GM19438 (cell line): Measurements from ENCODE around the gene CARD19.
A peak's percentile ranks its signal among the peaks of the same experiment; 100 is the strongest.

ENCODE experiments used
- ATAC-seq: cut with Tn5 transposase; IDR thresholded peaks from one replicate; pipeline ENCODE4 v1.9.1; 2021; ENCODE audit warnings: low read depth; ENCODE audit not compliant: unreplicated experiment

Gene CARD19

DNA sequence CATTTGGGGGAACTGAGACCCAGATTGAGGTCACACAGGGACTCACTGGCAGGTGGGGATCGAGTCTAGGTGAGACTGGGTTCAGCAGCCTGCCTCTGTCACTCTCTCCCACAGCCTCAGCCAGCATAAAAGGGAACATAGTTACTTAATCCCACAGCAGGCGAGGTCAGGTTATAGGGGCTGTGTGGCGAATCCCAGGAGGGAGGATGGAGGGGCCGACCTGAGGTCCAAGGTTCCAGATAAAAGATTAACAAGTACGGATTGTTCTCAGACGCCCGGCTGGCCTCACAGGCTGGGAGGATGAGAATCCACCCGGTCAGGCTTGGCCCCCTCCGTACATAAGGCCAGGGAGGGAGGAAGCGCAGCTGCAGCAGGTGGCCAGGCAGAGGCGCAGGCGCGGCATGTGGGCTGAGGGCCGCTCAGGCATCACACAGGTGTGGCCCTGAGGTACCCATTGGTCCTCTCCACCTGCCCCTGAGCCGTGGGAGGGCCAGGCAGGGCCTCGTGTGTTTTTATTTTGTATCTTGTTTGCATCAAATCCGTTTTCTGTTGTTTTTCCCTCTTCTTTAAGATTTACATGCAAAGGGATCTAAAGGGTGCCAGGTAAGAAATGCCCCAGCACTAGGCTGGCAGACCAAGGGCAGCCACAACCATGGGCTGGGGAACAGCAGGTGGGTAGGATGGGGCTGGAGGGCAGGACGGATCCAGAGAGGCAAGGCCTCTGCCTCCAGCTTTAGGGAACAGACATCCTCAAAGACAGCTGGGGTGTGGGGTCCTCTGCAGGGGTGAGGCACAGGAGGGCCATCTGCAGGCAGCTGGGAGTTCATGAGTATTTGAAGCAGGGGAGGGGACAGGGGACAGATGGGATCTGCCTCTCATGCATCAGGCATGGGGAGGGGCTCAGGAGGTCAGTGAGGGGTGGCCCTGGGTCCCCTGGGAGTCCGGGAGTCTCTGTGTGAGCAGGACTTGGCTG, 33.9 kb upstream of the CARD19 start:
- peak; percentile 29 for ATAC-seq

DNA sequence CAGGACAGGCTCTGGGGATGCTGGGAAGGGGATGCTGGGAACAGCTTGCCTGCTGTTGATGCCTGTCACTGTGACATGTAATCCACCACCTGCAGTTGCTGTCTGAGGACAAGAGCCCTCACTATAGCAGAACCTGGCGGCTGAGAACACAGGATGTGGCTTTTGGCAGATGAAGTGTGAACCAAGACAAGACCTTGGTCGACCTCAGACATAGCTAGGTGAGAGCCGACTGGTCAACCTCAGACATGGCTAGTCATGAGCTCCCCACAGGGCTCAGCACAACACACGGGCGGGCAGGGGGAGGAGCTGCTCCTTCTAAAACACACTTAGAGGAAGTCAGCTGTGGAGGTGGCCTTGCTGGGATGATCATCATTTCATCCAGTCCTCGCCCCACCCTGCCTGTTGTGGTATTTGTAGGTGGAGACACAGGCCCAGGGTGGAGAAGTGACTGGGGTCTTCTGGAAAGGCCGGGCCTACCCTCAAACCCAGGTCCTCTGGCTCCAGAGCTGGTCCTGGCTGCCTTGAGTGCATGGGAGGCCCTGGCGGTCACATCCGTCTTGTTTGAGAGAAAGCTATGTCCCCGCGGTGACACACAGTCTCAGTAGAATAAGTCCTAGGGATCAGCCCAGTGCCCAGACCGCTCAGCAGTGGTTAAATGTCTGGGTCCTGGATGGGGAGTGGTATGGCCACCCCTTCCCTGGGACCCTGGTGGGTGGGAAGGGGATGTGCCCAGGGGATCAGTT, 31.5 kb upstream of the CARD19 start:
- ATAC-seq: peak; percentile 73

DNA sequence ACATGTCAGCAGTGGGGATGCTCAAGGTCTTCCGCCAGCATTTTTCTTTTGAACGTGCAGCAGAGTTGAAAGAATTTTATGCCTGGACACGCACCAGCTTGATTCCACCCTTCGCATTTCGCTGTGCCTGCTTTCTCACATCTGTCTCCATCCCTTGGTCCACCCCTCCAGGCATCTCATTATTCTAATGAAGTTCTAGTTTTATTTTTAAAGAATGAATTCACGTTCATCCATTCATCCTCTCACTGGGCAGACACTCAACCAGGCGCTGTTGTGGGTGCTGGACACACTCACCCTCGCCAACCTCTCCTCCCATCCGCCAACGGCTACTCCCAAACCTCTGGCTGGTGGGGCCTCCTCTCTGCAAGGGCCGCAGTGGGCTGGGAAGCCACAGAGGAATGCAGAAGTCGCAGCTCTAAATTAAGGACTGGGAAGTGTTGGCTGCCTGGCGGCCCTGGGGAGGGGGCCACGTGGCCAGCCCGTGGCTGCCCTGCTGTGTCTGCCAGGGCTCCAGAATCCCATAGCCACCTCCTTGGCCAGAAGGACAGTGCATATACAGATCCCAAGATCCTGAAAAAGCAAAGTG, 30.8 kb upstream of the CARD19 start:
- ATAC-seq: no peak

DNA sequence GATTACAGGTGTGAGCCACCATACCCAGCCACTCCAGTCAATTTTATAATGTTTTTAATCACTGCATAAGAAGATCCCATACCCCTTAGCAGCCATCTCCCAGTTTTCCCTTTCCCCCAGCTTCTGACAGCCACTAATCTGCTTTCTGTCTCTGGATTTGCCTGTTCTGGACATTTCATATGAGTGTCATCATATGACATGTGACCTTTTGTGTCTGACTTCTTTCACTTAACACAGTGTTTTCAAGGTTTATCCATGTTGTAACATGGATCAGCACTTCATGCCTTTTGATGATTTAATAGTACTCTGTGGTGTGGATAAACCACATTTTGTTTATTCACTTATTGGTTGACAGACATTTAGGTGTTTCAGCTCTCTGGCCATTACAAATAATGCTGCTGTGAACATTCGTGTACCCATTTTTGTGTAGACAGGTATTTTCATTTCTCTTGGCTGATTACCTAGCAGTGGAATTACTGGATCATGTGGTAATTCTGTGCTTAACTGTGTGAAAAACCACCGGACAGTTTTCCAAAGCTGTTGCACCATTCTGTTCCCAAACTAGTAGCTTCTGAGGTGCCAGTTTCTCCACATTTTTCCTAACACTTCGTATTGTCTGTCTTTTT, 28.9 kb upstream of the CARD19 start:
- no peak for ATAC-seq

DNA sequence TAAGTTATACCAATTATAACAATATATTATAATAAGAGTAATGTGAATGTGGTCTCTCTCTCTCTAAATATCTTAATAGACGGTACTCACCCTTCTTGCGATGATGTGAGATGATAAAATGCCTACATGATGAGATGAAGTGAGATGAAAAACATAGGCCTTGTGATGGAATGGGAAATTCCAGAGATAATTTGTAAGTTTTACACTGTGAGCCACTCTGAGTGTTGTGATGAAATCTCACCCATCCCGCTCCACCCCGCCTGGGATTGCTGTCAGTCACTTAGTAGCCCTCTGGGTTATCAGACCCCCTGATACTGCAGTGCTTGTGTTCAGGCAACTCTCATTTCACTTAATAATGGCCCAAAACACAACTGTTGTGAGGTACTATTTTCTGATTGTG, 27.1 kb upstream of the CARD19 start:
- no peak for ATAC-seq

DNA sequence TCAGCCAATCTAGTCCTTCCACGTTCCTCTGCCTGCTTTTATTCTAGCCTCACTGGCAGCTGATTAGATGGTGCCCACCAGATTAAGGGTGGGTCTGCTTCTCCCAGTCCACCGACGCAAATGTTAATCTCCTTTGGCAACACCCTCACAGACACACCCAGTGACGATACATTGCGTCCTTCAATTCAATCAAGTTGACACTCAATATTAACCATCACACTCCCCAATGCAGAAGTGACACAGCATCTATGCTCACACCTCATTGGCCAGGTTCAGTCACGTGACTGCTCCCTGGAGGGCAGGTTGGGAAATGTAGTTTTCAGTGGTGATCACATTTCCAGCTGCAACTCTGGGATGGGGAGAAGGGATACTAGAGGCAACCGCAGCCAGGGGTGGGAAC, 24.6 kb upstream of the CARD19 start:
- no peak for ATAC-seq

DNA sequence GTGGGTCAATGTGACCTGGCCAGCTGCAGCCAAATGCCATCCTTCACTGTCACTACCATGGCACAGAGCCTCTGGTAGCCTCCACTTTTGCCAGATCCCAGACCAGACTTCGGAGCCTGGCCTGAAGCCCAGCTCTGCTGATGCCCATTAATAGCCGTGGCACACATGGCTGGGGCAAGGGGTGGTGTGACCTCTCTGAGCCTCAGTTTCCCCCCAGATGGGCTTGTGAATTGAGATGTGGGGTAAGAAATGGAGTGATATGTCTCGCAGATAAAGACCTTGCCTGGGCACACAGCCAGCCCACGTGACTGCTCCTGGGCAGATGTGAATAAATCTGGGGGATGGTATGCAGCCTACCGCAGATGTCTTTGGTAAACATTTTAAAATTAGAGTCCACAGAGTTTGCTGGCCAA, 23.6 kb upstream of the CARD19 start:
- ATAC-seq: no peak

DNA sequence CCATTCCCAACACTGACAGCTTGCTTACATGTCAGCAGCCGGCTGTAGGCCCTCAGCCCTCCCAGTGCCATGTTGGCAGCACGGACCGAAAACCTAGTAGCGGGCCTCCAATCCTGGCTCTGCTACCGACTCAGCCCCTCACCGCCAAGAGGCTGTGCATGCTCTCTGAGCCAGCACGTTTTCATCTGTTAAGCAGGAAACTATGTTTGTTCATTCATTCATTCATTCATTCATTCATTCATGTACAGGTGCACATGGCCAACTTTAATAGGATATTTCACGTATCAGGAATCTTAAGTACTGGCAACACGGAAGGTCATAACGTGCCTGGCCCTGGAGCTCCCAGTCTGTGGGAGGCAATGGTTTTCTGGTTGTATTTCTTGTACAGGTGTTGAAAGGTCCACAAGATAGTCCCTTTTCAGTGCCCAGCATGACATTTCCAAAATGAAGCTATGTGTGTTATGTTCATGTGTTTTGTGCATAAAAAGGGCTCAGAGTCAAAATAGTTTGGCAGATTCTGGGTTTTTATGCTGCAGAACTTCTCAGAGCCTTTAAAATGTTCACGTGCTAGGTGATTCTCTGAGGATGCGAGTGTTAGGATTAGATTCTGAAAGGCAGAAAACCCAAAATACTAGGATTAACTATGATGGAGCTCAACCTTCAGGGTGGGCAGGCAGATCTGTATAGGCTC, 19.8 kb upstream of the CARD19 start:
- no peak for ATAC-seq

DNA sequence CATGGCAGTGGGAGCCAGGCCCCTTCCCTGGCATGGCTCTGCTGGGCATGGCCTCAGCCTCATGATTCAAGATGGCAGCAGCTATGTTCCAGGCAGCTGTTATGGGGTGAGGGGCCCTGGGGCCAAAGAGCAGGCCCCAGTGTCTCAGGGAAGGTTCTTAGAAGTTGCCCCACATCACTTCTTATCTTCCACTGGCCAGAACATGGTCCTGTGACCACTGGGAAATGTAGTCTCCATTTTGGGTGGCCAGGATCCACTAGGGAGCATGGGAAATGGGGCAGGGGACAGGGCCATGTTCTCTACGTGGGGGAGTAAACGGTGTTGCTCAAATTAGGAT, 19.3 kb upstream of the CARD19 start:
- ATAC-seq: no peak

DNA sequence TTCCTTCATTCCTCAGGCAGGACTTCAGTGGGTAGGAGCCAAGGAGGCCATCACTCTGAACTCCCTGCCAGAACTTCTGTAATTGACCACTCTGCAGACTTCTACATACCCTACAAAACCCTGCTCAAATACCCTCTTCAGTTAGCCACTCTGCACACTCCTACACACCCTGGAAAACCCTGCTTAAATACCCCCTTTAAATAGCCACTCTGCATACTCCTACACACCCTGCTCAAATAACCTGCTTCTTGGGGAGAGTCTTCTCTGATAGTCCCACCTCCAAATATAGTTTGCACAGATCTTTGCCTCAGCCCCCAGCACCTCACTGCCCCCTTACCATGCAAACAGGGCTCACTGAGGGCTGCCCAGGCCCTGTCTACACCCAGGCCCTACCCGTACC, 18.6 kb upstream of the CARD19 start:
- no peak for ATAC-seq

DNA sequence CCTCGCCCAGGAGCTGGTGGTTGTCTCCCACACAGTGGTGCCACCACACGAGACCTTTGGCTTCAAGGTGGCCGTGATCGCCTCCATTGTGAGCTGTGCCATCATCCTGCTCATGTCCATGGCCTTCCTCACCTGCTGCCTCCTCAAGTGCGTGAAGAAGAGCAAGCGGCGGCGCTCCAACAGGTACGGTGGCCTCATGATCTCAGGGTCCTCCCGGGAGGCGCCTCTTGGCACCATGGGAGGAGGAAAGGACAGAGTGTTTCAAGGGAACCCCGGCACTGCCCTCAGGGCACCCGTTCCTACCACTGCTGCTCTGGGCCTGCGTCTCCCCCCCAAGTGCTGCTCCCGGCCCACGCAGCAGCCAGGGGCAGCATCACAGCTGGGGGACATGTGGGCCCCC, 18.2 kb upstream of the CARD19 start:
- no peak for ATAC-seq

DNA sequence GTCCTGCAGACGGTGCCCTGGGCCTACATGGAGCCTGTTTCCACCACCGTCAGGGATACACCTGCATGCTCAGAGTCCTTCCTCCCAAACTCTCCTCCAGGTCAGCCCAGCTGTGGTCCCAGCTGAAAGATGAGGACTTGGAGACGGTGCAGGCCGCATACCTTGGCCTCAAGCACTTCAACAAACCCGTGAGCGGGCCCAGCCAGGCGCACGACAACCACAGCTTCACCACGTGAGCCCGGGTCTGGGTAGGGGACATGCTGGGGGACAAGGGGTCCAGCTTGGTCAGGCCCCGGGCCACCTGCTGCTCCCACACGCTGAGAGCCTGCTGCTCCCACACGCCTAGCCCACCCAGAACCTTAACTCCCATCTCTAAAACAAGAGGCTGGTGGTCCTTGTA, 16.6 kb upstream of the CARD19 start:
- ATAC-seq: no peak

DNA sequence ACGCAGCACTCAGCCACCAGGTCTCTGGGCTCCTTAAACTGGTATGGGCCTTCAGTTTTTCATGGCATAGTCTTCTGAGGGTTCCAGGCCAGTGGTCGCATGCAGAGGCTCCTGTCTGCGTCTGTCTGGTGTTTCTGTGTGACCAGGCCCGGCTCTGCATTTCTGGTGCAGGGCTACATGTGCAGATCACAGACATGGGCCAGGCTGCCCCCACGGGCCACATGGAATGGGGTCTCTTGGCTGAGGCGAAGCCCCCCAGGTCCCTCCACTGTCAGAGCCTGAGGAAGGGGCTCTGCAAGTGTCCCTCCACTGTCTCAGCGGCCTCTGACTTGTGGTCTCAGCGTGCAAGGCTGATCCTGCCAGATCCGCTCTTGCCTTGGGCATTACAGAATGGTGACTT, 15.6 kb upstream of the CARD19 start:
- no peak for ATAC-seq

DNA sequence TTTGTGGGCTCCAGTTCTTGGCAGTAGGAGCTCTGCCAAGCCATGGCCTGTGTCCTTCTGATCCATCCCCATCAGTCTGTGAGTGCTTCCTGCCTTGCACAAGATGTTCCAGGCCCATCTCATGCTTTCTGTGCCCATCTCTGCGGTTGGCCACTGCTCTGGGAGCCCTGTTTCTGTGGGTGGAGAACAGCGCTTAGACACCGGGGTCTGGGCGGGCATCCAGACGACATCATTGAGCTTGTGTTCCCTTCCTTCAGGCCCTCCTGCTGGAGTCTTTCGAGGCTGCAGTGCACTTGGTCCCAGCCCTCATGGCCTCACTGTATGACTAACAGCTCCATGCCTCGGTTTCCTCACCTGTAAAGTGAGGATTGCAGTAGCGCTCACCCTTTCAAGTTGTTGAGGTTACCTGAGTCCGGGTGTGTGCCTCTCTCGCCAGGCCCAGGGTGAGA, 14.9 kb upstream of the CARD19 start:
- ATAC-seq: no peak

DNA sequence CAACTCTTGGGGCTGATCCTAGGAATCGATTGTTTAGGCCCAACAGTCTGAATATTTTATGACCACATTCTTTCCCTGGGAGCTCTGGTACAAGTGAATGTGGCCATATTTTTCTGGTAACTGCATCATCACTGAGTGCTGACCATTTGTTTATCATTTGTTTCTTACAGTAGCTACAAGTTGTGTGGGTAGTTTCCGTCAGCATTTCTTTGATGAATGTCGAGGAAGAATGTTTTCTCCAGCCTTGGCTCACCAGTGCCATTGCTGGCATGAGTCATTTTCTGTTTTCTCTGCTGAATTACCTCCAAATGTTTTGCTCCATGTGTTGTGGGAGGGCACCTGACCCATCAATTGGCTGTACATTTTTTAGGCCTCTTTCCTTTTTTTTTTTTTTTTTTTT, 14.1 kb upstream of the CARD19 start:
- ATAC-seq: no peak

DNA sequence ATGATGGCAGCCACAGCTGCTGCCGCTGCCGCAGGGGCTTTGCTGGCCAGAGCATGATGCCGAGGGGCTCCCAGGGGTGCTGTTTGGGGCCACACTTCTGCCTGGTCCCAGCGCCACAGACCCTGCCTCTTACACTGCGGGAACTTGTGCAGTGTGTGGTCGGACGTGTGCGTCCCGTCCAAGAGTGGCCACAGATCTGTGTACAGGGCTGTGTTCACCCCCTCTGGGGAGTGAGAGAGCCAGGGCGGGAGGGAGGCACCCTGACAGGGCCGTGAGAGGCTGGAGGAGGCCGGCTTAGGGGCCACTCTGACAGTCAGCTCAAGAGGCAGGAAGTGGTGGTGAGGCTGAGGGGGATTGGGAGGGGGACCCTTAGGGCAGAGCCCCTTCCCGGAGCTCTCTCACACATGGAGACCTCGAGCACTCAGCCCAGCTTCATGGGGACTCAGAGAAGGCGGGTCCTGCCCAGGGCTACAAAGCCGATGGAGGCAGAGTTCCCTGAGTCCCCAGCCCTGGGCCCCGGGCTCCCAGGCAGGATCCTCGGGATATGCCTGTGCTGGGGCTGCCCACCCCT, 13.1 kb upstream of the CARD19 start:
- no peak for ATAC-seq

DNA sequence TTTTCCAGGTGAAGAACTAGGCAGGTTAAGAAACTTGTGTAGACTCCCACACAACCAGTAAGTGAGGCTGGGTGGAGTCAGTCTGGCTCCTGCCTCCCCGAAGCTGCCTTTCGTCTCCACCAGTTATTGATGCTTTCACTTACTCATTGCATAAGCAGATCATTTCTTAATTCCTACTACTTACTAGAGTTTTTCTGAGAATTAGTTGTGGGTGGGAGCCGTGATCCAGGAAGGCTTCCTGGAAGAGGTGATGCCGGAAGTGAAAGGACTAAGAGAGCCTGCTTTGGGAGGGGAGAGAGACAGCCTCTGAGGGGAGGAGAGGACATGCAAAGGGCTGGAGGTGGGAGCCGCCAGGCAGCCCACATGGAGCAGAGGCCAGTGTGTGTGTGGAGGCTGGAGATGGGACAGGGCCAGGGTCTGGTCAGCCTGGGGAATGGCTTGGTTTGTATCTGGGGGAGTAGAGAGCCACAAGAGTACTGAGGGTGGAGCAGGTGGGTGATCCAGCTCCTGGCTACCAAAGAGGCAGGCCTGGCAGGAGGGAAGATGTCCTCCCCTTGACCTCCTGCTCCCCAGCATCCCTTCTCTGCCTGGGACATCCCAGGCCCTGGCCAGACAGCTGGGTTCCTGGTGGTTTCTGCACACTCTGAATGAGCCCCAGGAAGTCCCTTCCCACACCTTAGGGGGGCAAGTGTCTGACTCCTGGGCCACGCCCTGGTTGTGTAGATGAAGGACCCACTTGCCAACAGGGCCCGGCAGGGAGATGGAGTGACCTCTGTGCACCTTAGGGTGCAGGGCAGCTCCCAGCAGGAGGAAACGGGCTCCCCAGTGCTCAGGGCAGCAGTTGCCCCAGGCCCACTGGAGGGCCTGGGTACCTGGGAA, 12.2 kb upstream of the CARD19 start:
- ATAC-seq: no peak

DNA sequence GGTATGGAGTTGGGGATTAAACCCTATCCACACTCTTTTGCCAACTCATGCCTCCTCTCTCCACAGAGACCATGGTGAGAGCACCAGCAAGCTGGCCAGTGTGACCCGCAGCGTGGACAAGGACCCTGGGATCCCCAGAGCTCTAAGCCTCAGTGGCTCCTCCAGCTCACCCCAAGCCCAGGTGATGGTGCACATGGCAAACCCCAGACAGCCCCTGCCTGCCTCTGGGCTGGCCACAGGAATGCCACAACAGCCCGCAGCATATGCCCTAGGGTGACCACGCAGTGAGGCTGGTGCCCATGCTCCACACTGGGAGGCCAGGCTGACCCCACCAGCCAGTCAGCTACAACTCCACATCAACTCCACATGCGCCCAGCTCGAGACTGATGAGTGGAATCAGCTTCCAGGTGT, 11.5 kb upstream of the CARD19 start:
- no peak for ATAC-seq

DNA sequence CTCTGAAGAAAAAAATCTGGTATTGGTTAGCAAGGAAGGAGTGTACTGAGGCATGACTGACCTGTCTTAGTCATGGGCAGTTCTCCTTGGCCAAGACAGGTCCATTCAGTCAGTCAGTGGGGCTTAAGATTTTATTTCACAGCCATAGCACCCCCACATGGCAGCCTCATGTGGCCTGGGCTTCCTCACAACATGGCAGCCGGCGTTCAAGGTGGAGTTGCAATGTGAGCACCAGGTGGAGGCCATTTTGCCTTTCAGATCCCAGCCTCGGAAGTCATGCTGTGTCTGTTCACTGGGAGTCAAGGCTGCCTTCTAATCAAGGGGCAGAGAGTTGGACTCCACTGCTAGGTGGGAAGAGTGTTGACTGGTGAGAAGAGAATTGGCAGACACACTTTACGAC, 10.3 kb upstream of the CARD19 start:
- ATAC-seq: no peak
